ENCODE data around the gene CDH5.

The CDH5 gene

DNA sequence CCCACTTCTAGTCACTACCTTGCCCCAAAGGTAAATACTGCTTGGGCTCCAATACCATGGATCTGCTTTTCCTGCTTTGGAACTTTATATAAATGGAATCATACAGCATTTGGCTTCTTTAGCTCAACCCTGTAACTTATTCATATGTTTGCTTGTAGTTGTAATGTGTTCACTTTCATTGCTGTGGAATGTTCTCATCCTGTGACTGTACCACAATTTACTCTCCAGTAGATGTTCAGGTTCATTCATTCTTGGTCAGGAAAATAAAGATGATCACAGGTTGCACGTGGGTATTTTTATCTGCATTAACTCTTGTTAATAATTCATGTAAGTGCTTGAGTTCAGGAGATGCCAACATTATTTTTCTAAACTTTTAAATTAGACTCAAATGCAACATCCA is 53.9 kb downstream of the CDH5 start:
- no peak for DNase-seq

DNA sequence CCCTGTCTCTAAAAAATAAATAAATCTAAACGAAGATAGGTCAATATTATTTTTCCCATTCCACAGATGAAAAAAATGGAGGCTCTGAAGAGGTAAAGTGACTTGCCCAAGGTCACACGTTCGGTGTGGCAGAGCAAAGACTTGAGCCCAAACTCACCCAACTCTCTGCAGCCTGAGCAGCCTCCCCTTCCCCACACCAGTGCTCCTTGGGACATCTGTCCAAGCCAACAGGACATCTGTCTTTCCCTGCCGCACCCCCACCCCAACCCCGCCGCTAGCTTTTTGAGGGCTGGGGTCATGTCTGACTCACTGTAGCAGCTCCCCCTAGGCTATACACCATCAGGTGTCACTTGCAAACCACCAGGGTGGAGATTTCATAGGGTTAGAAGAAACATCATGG is 55.4 kb downstream of the CDH5 start:
- DNase-seq = no peak

DNA sequence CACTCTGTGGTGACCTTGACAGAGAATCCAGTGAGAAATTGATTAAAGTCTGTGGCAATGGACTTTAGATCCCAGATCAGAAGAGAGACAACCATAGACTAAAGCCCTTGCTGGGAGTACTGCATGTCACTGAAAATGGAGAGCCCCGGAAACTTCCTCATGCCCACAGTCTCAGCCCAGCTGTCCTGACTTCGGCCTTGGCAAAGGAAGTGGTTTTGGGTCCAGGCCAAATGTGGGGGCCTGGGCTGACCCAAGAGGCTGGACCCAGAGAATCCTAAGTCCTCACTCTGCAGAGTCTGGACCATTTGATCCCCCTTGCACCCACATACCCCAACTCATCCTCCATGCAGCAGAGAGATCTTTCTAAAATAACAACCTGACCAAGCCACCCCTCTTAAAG is 55.9 kb downstream of the CDH5 start:
- DNase-seq = no peak

DNA sequence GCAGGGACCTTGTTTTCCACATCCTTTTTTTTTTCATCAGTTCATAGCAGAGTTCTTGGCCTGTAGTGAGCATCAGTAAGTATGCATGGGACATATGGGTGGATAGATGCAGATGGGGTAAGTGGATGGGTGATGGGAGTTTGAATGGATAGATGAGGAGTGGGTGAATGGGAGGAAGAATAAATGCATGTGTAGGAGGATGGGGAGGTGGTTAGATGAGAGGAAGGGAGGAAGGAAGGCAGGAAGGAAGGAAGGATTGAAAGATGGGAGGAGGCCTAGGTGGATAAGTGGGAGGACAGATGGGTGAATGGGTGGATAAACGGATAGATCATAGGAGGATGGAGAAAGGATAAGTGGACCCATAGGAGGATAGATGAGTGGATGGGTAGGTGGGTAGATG is 56.7 kb downstream of the CDH5 start:
- DNase-seq = no peak

DNA sequence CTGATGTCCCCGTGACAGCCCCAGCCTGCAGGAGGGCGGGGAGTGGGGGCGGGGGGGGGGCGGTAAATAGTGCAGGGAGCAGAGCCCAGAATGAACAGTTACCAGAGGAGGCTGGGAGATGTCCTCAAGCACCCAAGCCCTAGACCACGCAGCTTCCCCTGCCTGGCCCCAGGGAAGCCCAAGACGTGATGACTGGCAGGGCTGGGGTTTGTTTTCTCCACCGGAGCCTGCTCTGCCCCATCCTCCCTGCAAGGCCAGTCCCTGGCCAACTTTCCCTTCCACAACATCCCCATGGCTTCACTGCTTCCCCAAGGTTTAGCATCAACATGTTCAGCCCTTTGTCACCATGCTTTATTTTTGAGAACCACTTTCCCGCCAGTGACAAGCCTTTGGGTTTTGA is 59.2 kb downstream of the CDH5 start:
- DNase-seq = no peak

DNA sequence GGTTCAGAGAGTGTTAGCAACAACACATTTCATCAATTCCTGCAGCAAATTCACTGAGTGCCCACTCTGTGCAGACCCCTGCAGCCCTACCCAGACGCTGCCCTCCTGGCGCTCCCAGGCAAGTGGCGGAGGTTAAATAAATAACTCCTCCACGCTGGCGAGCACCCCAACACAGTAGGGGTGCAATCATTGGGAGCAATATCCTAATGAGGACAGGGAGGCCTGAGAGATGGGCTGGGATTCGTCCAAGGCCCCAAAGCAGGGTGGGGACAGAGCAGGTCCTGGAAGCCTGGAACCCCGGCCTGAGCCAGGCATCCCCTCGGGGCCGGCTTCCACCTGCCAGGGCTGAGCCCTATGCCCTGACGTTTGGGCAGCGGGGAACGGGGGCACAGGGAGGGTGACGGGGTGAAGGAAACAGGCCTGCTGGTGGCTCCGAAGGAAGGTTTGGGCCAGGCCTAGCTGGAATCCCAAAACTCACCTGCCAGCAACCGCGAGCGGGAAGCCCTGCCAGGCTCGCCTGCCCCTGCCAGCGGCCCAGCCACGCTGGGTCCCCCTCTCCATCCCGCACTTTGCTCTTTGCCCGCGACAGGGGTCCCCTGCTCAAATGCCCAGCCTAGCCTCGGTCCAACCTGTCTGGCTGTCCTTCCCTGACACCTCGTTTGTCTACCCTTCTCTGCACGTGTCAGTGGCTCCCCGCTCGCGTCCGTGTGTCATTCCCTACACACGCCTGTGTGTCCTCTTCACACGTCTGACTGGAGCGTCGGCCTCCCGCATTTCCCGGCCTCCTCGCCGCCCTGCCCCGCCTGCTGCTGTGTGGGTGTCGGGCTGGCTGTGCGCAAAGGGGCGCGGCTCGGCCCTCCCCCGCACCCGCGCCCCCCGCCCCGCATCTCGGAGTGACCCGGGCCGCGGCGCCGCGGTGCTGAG is 59.9 kb downstream of the CDH5 start:
- no peak for DNase-seq

DNA sequence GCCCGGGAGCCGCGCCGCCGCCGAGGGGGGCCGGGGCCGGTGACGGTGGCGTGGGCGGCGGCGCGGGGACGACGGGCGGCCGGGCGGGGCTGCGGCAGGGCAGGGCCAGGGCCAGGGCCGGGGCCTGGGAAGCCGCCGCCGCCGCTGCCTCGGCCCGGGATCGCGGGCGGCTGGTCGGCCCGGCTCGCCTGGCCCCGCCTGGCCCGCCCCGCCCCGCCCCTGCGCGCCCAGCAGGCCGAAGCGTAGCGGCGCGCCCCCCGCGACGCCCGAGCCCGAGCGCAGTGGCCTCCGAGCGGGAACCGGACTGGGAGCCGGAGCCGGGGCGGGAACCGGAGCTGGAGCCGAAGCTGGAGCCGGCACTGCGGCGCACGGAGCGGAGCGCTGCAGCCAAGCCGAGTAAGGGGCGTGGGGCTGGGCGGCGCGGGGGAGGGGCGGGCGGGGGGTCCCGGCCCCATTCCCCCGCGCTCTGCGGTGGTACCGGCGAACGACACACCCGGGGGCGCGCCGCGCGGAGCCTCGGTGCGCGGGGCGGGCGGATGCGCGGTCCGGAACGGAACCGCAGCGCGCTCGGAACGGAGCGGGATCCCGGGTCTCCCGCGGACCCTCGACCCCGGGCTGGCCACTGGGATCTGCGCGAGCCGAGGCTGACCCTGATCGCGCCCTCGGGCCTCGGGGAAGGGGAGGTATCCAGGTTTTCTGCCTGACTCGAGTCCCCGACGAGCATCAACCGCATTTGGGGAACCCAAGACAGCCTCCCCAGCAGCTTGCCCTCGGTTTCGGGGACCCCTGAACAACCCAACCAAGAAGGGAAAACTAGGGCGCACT is 60.8 kb downstream of the CDH5 start, which contains the start of gene BEAN1:
BEAN1 (plus strand) TSS at position 260 of the 825 bp plus-strand sequence. CDS start 10,382 bp downstream, outside the sequence.
- no peak for DNase-seq

DNA sequence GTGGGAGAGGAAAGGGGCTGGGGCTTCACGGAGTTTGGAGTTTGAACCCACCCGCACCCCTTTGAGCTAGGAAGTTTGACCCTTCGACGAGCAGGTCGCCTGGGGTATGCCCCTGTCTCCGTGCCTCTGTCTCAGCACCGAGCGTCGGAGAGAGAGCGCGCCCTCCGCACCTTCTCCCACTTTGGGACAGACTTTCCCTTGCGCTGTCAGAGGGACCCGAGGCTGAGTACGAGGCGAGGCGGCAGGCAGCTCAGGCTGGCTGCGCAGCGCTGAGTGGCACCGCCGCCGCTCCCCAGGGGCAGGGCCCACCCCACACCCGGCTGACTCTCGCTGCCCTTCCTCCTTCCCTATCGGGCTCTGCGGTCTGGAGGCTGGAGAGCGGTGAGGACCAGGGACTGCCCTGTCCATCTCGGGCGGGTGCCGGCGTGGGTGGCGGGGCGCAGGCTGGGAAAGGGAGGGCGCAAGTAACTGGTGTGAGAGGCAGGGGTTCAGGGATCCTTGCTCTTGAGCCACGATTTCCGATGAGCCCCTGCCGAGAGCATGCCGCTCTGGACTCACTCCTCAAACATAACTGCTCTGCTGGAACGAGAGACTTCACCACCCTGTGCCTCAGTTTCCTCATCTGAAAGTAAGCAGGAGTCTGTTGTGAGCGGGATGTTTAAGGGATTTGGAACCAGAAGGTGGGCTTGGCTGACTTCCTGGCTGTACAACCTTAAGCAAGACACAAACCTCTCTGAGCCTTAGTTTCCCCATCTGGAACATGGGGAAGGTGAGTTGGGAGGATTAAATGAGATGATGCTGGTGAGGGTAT is 61.6 kb downstream of the CDH5 start:
- DNase-seq = no peak

DNA sequence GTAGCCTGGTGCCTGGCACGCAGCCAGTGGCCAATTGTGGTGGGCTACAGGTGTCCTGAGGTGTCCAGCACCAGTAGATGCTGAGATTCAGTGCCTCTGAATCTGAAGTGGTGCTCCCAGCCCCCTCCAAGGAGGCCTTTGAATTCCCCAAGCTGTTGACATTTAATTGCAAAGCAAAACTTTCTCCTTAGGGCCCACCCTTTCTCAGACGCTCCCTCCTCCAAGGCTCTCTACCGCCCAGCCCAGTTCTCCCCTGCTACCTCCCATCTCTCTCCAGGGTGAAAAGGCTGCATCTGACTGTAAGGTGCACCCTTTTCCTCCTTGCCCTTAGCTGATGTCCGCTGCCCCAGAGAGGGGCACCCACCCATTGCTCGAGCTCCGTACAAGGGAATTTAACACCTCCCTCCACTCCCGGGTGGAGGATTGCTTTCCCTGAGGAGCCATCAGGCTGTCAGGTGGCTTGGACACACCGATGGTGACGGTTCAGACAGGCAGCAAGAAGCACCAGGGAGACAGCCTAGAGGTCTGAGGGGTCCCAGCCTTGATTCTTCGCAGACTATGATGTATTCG is 62.3 kb downstream of the CDH5 start:
- no peak for DNase-seq

DNA sequence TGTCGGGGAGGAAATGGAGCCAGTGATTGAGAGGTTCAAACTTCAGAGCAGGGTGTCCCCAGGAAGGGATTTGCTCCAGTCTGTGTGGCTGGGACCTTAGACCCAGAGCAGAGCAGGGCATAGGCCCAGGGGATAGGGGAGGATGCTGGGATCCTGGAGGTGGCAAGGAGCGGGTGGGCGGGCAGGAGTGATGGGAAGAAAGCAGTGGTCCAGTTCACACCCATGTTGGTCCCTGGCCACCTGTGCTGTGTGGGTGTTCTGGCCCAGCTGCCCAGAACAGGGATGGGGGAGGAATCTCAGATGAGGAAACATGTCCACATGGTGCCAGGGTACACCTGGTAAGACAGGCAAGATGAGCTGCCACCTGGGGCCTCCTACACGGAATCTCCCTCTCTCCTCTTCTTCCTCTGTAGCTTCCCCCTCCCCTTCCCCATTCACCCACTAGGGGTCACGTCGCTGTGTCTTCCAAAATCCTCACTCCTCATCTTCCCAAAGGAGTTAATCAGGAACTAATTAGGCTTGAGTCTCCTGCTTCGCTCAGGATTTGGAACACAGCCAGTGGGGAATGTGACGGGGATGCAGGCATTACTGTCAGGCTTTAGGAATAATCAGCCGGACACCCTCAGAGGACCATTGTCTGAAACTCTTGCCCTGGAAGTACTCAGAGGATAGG is 62.9 kb downstream of the CDH5 start:
- DNase-seq = no peak

DNA sequence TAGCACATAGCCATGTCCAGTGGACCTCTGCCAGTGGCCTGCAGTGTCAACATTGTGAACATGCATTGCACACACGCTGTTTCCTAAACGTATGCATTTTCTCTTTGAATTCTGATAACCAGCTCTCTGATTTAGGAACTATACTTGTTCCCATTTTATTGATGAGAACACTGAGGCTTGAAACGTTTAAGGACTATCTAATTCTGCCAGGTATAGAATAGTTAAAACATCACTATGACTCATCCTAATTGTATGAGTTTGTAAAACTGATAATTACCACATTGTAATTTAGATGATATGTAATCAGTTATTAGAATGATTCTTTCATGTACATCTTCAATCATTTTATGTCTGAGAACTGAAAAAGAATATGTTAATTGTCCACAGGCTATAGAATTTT is 63.7 kb downstream of the CDH5 start:
- DNase-seq = no peak

DNA sequence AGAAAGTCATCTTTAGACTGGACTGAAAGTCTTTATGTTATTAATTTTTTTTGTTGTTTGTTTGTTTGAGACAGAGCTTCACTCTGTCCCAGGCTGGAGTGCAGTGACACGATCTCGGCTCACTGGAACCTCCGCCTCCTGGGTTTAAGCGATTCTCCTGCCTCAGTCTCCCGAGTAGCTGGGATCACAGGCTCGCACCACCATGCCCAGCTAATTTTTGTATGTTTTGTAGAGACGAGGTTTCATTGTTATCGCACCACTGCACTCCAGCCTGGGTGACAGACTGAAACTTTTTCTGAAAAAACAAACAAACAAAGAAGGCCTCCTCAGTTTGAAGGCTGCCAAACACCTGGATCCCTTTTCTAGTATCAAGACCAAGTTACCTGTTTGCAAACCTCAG is 65.3 kb downstream of the CDH5 start:
- no peak for DNase-seq

DNA sequence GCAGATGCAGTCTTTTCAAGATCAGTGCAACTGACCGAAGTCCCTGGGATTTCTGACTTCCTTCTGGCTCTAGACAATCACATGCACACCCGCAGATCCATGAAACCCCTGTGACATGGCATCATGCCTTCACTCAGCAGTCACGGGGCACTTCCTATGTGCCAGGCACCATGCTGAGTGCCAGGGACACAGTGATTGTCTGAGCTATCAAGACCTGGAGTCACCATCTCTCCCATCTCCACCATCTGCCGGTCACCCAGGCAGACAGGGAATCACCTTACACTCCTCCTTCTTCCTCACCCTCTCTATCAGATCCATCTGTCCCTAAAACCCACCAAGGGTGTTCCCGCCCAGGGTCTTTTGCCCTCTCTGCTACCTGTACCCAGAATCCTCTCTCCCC is 65.9 kb downstream of the CDH5 start:
- no peak for DNase-seq

DNA sequence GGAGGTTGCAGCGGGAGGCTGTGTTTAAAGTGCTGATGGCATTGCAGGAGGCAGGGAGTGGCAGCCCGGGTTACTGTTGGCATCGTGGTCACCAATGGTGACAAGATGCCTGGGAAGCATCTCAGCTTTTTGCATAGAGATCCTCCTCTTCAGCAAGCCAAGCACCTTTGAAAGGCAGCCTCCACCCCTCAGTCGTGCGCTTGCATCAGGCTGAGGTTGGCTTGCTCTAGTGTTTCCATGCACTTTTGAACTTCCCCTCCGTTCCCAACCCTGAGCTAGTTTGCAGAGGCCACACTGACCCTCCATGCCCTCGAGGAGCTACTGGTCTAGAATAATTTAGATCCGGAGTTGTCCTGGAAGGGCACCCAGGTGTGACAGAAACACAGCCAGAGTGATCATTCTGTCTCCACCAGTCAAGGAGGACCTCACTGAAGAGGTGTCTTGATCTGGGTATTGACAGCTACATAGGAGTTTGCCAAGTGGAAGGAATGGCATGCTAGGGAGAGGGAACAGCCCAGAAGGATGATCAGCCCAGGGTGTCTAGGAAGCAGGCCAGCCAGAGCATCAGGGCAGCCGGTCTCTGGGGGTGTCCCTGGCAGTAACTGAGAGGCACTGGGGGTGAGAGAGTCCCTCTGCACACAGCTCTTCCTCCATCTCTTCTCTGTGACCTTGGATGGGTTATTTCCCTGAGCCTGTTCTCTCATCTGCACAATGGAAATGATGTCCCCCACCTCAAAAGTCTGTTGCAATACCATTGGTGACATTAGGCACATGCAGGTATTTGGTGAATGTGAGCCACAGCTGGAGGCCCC is 68.3 kb downstream of the CDH5 start:
- no peak for DNase-seq

DNA sequence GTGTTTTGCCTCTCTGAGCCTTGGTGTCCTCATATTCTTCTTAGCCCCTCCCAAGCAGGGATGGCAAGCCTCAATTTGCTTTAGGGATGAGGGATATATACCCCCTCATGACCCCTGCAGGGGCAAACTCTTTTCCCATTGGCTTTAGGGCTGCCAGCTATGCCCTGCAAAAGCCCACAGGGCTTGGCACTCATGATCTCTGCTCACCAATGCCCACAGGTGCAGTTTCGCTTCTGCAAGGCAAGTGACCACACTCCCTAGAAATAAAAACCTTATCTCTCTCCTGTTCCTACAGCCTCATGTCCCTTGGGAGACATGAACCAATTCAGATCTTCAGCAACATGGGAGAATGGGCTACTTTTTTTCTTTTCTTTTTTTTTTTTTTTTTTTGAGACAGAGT is 69.4 kb downstream of the CDH5 start:
- DNase-seq = no peak

DNA sequence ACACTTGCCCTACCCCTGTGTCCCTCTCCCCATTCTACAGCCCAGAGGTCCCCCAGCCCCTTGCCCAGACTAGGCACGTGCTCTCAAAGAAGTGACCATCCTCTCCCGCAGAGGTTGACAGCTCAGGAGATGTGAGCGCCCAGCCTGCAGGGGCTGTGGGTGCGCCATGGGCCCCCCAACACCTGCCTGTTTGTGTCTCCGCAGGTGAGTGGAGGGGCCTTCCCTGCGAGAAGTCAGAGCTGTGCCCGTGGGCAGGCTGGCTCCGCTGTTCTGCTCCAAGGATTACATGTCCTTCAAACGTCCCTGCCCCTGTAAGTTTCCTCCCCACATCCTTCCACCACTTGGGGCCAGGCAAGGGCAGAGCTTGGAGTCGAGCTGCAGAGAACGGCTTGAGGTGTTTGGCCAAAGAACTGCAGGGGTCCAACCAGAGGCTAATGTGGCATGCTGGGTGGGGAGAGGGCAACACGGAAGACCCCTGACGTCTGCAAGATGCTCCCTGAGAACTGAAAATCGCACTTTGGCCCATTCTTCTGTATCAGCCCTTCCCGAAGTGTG is 71.0 kb downstream of the CDH5 start:
- no peak for DNase-seq

DNA sequence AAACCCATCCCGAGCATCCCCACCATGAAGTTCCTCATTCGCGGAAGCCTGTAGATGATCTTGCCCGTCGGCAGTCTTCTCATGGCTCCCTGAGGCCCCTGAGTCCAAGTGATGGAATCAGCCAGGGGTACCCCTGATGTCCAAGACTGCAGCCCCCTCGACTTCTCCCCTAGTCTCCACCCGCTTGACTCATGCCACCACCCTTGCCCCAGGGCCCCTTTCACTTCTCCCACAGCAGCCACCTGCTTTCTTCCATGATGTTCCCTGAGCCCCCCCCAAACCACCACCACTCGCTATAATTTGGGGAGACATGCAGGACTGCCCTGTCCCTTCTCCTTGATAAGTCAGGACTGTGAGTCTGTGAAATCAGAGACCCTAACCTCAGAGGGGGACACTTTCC is 72.0 kb downstream of the CDH5 start:
- DNase-seq = no peak

DNA sequence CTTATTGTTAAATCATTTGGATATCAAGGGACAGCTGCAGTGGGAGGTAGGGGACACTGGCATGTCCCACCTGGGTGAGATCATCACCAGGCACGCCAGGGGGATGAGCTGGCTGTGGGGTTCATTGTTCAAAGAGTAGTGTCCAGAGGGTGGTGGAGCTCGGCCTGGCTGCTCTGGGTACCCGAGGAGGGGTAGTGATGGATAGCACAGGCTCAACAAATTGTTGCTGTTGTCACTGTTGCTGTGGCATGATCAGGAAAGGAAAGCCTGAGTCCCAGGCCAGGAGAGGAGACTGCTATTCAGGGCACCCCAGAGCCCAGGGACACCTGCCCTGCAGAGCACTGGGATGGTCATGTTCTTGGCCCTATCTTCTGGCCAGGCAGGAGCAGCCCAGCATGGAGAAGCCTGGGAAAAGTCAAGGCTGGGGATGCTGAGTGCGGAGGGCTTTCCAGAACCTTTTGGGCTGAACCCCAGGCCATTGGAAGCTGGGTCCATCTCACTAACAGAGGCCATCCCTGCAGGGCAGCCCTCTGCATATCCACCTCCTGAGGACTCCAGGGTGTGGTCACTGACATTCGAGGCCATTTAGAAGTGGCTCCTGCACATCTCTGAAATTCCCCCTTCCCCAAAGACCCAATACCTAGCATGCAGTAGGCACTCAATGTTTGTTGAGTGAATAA is 72.7 kb downstream of the CDH5 start:
- DNase-seq = no peak

DNA sequence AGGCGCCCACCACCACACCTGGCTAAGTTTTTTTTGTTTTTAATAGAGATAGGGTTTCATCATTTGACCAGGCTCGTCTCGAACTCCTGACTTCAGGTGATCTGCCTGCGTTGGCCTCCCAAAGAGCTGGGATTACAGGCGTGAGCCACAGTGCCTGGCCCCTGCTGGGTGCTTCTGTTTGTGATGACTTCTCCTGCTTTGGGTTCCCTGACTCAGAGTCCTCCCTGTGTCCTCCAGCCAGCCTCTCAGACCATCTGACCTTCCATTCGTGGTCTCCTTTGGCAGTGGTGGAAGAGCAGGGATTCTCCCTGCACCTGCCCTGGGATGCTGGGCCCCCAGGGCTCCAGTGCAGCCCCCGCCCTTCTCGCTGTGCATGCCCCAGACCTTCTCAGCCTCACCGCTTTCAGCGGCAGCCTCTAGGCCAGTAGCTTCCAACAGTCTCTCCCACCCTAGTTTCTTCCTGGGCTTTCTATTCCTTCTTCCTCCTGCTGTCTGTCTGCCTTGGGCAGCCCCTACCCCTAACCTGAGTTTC is 73.8 kb downstream of the CDH5 start:
- no peak for DNase-seq

DNA sequence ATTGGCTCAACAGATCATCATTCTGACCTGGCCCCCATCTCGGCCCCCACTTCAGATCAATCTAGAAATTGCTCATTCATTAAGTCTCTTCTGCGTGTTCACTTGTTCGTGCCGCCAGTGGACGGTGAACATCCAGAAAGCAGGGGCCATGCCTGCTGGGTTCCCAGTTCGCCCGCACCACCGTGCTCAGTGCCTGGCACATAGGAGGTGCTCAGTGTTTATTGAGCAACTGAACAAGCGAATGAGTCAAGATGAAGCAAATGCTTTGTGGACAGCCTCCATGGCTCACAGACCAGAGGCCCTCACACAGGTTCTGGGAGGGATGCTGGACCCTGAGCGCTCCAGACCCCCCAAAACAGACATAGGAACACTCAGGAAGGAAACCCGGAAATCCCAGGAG is 74.5 kb downstream of the CDH5 start:
- no peak for DNase-seq
